K562 (cell line): ENCODE results near the gene ERLEC1. TPM values are rescaled to one million over a fixed set of nuclear protein-coding genes. Genes with fewer than 3 reads are reported as not detected.

Experiments used
- ATAC-seq: fragments of 200-7000 bp; cut with Tn5 transposase; 3 replicates; pipeline ENCODE4 v1.9.1; 2020; ENCODE audit warnings: moderate library complexity
- BruUV-seq: library from RNA; stranded (reverse); fragments of 400-500 nt; replicated peaks from 2 replicates; lab custom pipeline; 2021; lab: Mats Ljungman, UMichigan
- CTCF ChIA-PET: fragments of 300-600 bp; formaldehyde crosslinking; extraction: SDS; loops from one replicate; lab custom pipeline; 2021; ENCODE audit warnings: low intra/inter-chr PET ratio; lab: Yijun Ruan, JAX
- POLR2A ChIA-PET: fragments of 300-600, 350-650 bp; sonication (Branson Sonifier 250); formaldehyde crosslinking; extraction: SDS; loops from one replicate; lab custom pipeline; 2021; ENCODE audit warnings: antibody characterized with exemption, inconsistent platforms; lab: Yijun Ruan, JAX
- DNase-seq, 4 experiments: peaks; one replicate each; pipeline versions ENCODE4 v3.0.0 to v3.0.0-alpha.2; 2011 to 2018; ENCODE audit warnings: low spot score in 3 of 4, mixed read lengths in 3 of 4; ENCODE audit errors: extremely low read depth in 1 of 4
- FAIRE-seq: peaks from 2 replicates; lab custom pipeline; 2011; peaks lifted over from hg19 to GRCh38; lab: Jason Lieb, UNC
- H2AFZ ChIP-seq: 2 replicates; pipeline ENCODE4 v1.6.0; 2011; ENCODE audit warnings: low read depth, low read length, control low read depth, inconsistent platforms
- H3K27ac ChIP-seq: fragments of 200-600 bp; 3 replicates; pipeline ENCODE4 v1.8.0; 2011; ENCODE audit warnings: low read depth, mild to moderate bottlenecking, control low read depth, inconsistent platforms, low read length, moderate library complexity, mixed read lengths; ENCODE audit errors: extremely low read depth
- H3K27me3 ChIP-seq, 2 experiments: fragments of 300-600 bp in 1 of 2; 2 replicates in 1 of 2; 3 replicates in 1 of 2; pipeline versions ENCODE4 v1.6.0 to v1.8.0; 2011; ENCODE audit warnings: inconsistent platforms in 2 of 2, low read length in 2 of 2, mild to moderate bottlenecking in 1 of 2, mixed read lengths in 1 of 2, moderate library complexity in 1 of 2; ENCODE audit not compliant: control insufficient read depth in 2 of 2, insufficient read depth in 2 of 2
- H3K36me3 ChIP-seq: fragments of 300-600 bp; 3 replicates; pipeline ENCODE4 v1.8.0; 2011; ENCODE audit warnings: mild to moderate bottlenecking, low read length, inconsistent platforms; ENCODE audit not compliant: control insufficient read depth, insufficient read depth
- H3K4me1 ChIP-seq, 2 experiments: fragments of 200-600 bp in 1 of 2; replicated peaks in 1 of 2; 2 replicates in 1 of 2; 3 replicates in 1 of 2; pipeline versions ENCODE4 v1.5.1 to v1.8.0; 2011; ENCODE audit warnings: inconsistent platforms in 2 of 2, low read length in 2 of 2, mild to moderate bottlenecking in 1 of 2, mixed read lengths in 1 of 2, moderate library complexity in 1 of 2; ENCODE audit not compliant: control insufficient read depth in 2 of 2, insufficient read depth in 2 of 2
- H3K4me2 ChIP-seq: 2 replicates; pipeline ENCODE4 v1.6.1; 2011; ENCODE audit warnings: low read length, control low read depth, inconsistent platforms, mixed read lengths; ENCODE audit not compliant: insufficient read depth
- H3K4me3 ChIP-seq: fragments of 200-600 bp; sonication (generic), shearing (Covaris generic); 2 replicates; pipeline ENCODE4 v1.5.1; 2016; ENCODE audit warnings: control low read depth, inconsistent platforms
- H3K79me2 ChIP-seq: fragments of 200-600 bp; 3 replicates; pipeline ENCODE4 v1.8.0; 2011; ENCODE audit warnings: low read length, inconsistent platforms; ENCODE audit not compliant: control insufficient read depth, insufficient read depth
- H3K9ac ChIP-seq, 2 experiments: 2 replicates each; pipeline versions ENCODE4 v1.6.0 to v1.6.1; 2011; ENCODE audit warnings: low read depth in 2 of 2, low read length in 2 of 2, control low read depth in 1 of 2, inconsistent platforms in 1 of 2, mild to moderate bottlenecking in 1 of 2, mixed read lengths in 1 of 2; ENCODE audit not compliant: insufficient read depth in 1 of 2
- H3K9me1 ChIP-seq: one replicate; pipeline ENCODE4 v1.6.0; 2011; ENCODE audit warnings: inconsistent platforms, mild to moderate bottlenecking, low read length, moderate library complexity; ENCODE audit not compliant: control insufficient read depth, insufficient read depth
- H3K9me3 ChIP-seq: replicated peaks from 2 replicates; pipeline ENCODE4 v1.5.1; 2011; ENCODE audit warnings: low read depth, low read length, inconsistent platforms; ENCODE audit not compliant: control insufficient read depth, insufficient read depth
- H4K20me1 ChIP-seq: replicated peaks from 2 replicates; pipeline ENCODE4 v1.6.1; 2011; ENCODE audit warnings: low read length, inconsistent platforms, mixed read lengths; ENCODE audit not compliant: control insufficient read depth, insufficient read depth
- ARID4B ChIP-seq: sonication (generic); formaldehyde crosslinking; IDR thresholded peaks from 2 replicates; pipeline ENCODE4 v1.8.0; 2022; ENCODE audit warnings: mild to moderate bottlenecking, missing genetic modification reagents
- CBFB ChIP-seq: sonication (generic); formaldehyde crosslinking; IDR thresholded peaks from 2 replicates; pipeline ENCODE4 v1.4.0; 2020; ENCODE audit warnings: mild to moderate bottlenecking, missing genetic modification reagents
- MITF ChIP-seq: IDR thresholded peaks from 2 replicates; pipeline ENCODE4 v1.6.1; 2014; ENCODE audit warnings: antibody characterized with exemption
- OTX1 ChIP-seq: fragments of 450-650 bp; formaldehyde crosslinking; IDR thresholded peaks from 2 replicates; pipeline ENCODE4 v1.4.0; 2022; ENCODE audit warnings: mild to moderate bottlenecking
- STAT5A ChIP-seq: IDR thresholded peaks from 2 replicates; pipeline ENCODE4 v1.6.1; 2012; ENCODE audit warnings: low read length, inconsistent platforms, borderline replicate concordance
- TAL1 ChIP-seq: fragments of 450-650 bp; IDR thresholded peaks from 2 replicates; pipeline ENCODE4 v1.6.1; 2016; ENCODE audit warnings: mild to moderate bottlenecking
- ZNF431 ChIP-seq: sonication (generic); formaldehyde crosslinking; IDR thresholded peaks from 2 replicates; pipeline ENCODE4 v1.8.0; 2022; ENCODE audit warnings: mild to moderate bottlenecking, missing genetic modification reagents
- WGBS: fragments of 100-300 bp; shearing (Covaris generic); methylation state at CpG from one replicate; pipeline ENCODE4 v1.1.6; 2016; ENCODE audit warnings: low coverage, mixed read lengths; ENCODE audit not compliant: insufficient coverage; ENCODE audit errors: missing lambda C conversion rate; 5-methylcytosine and 5-hydroxymethylcytosine counted together
- in situ Hi-C: fragments of 300-500 bp; cut with MboI; formaldehyde crosslinking; loops from 4 replicates; pipeline ENCODE4 v1.15.0; 2018; ENCODE audit warnings: inconsistent platforms, mixed read lengths
- intact Hi-C: fragments of 100-400 bp; cut with micrococcal nuclease; formaldehyde crosslinking; loops from 2 replicates; pipeline ENCODE4 v1.14.2; 2022
- polyA plus RNA-seq, 8 experiments: library from polyadenylated mRNA; depleted of rRNA in 4 of 8; stranded (reverse) in 5 of 8; unstranded in 3 of 8; fragments of >200 nt; fragmentation: Nextera tagmentation in 2 of 8; fragmentation: Illumina TruSeq in 1 of 8; extraction: Ambion mirVana in 2 of 8; extraction: Trizol in 1 of 8; gene quantifications; 2 replicates each; pipeline versions ENCODE4 v1.2.1 to v1.2.3, GENCODE V29; 2011 to 2014; ENCODE audit warnings: inconsistent platforms in 1 of 8, missing spikeins in 1 of 8
- total RNA-seq, 7 experiments: library from RNA; depleted of rRNA in 6 of 7; stranded (reverse); fragments of >200 nt in 6 of 7; fragmentation: Illumina TruSeq in 2 of 7; extraction: Trizol in 2 of 7; gene quantifications; 2 replicates each; pipeline versions ENCODE4 v1.2.1 to v1.2.3, GENCODE V29; 2011 to 2021; ENCODE audit warnings: low replicate concordance in 1 of 7
- TF ChIP-seq, protein P1 (sequence below): fragments of 150-350 bp; conservative IDR thresholded peaks from 2 replicates; pipeline ENCODE4 v1.6.1; 2014; ENCODE audit warnings: low read length
- TF ChIP-seq, protein P2 (sequence below): fragments of 450-650 bp; conservative IDR thresholded peaks from 2 replicates; pipeline ENCODE4 v1.6.1; 2016; ENCODE audit warnings: missing genetic modification characterization, low read depth, mild to moderate bottlenecking, control low read depth, missing compliant biosample characterization
- TF ChIP-seq, protein P3 (sequence below): conservative IDR thresholded peaks from 2 replicates; pipeline ENCODE4 v1.6.1; 2011; ENCODE audit warnings: low read depth, mild to moderate bottlenecking, low read length; ENCODE audit not compliant: control insufficient read depth

Gene ERLEC1
- total and polyA plus RNA-seq, 9 of the 15 experiments (the other 6 are each of a cell fraction or from before 2014, with no cell fraction given) = 12.0 to 41.6 (median 30.6) TPM

DNA sequence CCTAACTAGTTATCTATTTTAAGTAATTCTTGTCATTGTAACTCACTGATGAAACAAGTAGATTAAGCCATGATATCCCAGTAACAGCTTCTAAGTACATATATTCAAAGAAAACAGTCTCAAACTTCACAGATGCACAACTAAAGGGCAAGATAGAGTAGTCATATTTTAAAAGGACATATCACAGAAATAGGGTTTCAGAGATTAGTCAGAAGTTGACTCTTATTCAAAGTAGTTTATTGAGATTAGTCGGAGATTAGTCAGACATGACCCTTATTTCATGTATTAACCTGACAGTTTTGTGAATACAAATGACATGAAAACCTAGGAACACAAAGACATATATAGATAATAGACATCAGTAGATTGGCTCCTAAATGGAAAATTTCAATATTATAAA is 35.1 kb upstream of the ERLEC1 start:
- intact Hi-C loops (no loop called here), in situ Hi-C loops (no loop called here)
- peaks cover 20% of the 10 kb centered on the region; the same call in 2 of the 3 replicates for H3K36me3 ChIP-seq
- no peaks in the 10 kb centered on the region for H3K79me2 ChIP-seq
- H3K9ac ChIP-seq = no peak overlapping the region
- no peak overlapping the region for H3K4me2 ChIP-seq
- no peaks in the 10 kb centered on the region for H4K20me1 ChIP-seq
- FAIRE-seq (no peak), DNase-seq (no peak), ATAC-seq (no peak)
- no peaks in the 10 kb centered on the region for H3K9me1 ChIP-seq
- no peak overlapping the region for H2AFZ ChIP-seq
- no TSS peak for BruUV-seq
- POLR2A ChIA-PET = no interaction called here
- H3K4me1 ChIP-seq = no peaks in the 10 kb centered on the region
- H3K9me3 ChIP-seq = no peaks in the 10 kb centered on the region
- CTCF ChIA-PET = no interaction called here
- TF ChIP-seq CBFB (CRISPR knock-in tag) (no peak), OTX1 (CRISPR knock-in tag) (no peak), STAT5A (no peak), ZNF431 (CRISPR knock-in tag) (no peak), TAL1 (no peak), ARID4B (no peak), MITF (no peak)
- TF ChIP-seq, protein P1, sequence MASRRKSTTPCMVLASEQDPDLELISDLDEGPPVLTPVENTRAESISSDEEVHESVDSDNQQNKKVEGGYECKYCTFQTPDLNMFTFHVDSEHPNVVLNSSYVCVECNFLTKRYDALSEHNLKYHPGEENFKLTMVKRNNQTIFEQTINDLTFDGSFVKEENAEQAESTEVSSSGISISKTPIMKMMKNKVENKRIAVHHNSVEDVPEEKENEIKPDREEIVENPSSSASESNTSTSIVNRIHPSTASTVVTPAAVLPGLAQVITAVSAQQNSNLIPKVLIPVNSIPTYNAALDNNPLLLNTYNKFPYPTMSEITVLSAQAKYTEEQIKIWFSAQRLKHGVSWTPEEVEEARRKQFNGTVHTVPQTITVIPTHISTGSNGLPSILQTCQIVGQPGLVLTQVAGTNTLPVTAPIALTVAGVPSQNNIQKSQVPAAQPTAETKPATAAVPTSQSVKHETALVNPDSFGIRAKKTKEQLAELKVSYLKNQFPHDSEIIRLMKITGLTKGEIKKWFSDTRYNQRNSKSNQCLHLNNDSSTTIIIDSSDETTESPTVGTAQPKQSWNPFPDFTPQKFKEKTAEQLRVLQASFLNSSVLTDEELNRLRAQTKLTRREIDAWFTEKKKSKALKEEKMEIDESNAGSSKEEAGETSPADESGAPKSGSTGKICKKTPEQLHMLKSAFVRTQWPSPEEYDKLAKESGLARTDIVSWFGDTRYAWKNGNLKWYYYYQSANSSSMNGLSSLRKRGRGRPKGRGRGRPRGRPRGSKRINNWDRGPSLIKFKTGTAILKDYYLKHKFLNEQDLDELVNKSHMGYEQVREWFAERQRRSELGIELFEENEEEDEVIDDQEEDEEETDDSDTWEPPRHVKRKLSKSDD = no peak
- TF ChIP-seq, protein P2, sequence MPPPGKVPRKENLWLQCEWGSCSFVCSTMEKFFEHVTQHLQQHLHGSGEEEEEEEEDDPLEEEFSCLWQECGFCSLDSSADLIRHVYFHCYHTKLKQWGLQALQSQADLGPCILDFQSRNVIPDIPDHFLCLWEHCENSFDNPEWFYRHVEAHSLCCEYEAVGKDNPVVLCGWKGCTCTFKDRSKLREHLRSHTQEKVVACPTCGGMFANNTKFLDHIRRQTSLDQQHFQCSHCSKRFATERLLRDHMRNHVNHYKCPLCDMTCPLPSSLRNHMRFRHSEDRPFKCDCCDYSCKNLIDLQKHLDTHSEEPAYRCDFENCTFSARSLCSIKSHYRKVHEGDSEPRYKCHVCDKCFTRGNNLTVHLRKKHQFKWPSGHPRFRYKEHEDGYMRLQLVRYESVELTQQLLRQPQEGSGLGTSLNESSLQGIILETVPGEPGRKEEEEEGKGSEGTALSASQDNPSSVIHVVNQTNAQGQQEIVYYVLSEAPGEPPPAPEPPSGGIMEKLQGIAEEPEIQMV = no peak
- TF ChIP-seq, protein P3, sequence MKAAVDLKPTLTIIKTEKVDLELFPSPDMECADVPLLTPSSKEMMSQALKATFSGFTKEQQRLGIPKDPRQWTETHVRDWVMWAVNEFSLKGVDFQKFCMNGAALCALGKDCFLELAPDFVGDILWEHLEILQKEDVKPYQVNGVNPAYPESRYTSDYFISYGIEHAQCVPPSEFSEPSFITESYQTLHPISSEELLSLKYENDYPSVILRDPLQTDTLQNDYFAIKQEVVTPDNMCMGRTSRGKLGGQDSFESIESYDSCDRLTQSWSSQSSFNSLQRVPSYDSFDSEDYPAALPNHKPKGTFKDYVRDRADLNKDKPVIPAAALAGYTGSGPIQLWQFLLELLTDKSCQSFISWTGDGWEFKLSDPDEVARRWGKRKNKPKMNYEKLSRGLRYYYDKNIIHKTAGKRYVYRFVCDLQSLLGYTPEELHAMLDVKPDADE = no peak
- H3K4me3 ChIP-seq = no peak overlapping the region
- 76% methylated on average over 1 of the region's 1 CpG for WGBS
- no peaks in the 10 kb centered on the region for H3K27me3 ChIP-seq
- no peak overlapping the region for H3K27ac ChIP-seq
